PFSK-1 (cell line): Measurements from ENCODE around the gene RHBDD1.

Experiments used
- SIN3A ChIP-seq: IDR thresholded peaks from 2 replicates; pipeline ENCODE4 v1.6.1; 2012; ENCODE audit warnings: mild to moderate bottlenecking, low read length, moderate library complexity, borderline replicate concordance; ENCODE audit not compliant: insufficient read depth
- TAF1 ChIP-seq: IDR thresholded peaks from 2 replicates; pipeline ENCODE4 v1.6.1; 2012; ENCODE audit warnings: low read length, control low read depth, borderline replicate concordance; ENCODE audit not compliant: insufficient read depth
- TF ChIP-seq, protein P1 (sequence below), 2 experiments: IDR thresholded peaks; 2 replicates each; pipeline versions ENCODE4 v1.6.1 to v1.8.0; 2011 to 2012; ENCODE audit warnings: low read depth in 2 of 2, low read length in 2 of 2, control low read depth in 1 of 2, inconsistent platforms in 1 of 2, mild to moderate bottlenecking in 1 of 2, moderate library complexity in 1 of 2; ENCODE audit not compliant: insufficient read depth in 1 of 2

GRCh38 chr2:226882606-226883005 is 46.8 kb downstream of the RHBDD1 start:
- no peak for TF ChIP-seq TAF1
- TF ChIP-seq, protein P1, sequence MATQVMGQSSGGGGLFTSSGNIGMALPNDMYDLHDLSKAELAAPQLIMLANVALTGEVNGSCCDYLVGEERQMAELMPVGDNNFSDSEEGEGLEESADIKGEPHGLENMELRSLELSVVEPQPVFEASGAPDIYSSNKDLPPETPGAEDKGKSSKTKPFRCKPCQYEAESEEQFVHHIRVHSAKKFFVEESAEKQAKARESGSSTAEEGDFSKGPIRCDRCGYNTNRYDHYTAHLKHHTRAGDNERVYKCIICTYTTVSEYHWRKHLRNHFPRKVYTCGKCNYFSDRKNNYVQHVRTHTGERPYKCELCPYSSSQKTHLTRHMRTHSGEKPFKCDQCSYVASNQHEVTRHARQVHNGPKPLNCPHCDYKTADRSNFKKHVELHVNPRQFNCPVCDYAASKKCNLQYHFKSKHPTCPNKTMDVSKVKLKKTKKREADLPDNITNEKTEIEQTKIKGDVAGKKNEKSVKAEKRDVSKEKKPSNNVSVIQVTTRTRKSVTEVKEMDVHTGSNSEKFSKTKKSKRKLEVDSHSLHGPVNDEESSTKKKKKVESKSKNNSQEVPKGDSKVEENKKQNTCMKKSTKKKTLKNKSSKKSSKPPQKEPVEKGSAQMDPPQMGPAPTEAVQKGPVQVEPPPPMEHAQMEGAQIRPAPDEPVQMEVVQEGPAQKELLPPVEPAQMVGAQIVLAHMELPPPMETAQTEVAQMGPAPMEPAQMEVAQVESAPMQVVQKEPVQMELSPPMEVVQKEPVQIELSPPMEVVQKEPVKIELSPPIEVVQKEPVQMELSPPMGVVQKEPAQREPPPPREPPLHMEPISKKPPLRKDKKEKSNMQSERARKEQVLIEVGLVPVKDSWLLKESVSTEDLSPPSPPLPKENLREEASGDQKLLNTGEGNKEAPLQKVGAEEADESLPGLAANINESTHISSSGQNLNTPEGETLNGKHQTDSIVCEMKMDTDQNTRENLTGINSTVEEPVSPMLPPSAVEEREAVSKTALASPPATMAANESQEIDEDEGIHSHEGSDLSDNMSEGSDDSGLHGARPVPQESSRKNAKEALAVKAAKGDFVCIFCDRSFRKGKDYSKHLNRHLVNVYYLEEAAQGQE (IDR thresholded peaks at IDR 0.05; ENCODE audit: insufficient read depth in 1 of 2, low read depth in 2 of 2, low read length in 2 of 2): no peak
- TF ChIP-seq SIN3A: no peak
